Left lung (tissue), 10 donors: ENCODE measurements around the gene ITGAX. TPM values are rescaled to one million over a fixed set of nuclear protein-coding genes. Genes with fewer than 3 reads are reported as not detected.

Experiments
- ATAC-seq: fragments of 200-7000 bp; cut with Tn5 transposase; one replicate; pipeline ENCODE4 v1.9.1; 2020; ENCODE audit warnings: moderate library complexity
- DNase-seq, 4 donors: peaks; one replicate each; pipeline ENCODE4 v3.0.0-alpha.2; 2013 to 2020
- H3K27ac ChIP-seq, 2 donors: fragments of 200-600 bp; sonication (generic) in 1 of 2; one replicate each; pipeline versions ENCODE4 v1.5.0 to v1.8.0; 2020 to 2021
- H3K27me3 ChIP-seq, 2 donors: fragments of 200-600 bp; sonication (generic) in 1 of 2; one replicate each; pipeline versions ENCODE4 v1.5.0 to v1.8.0; 2020 to 2021
- H3K36me3 ChIP-seq, 2 donors: fragments of 200-600 bp; sonication (generic) in 1 of 2; one replicate each; pipeline versions ENCODE4 v1.5.0 to v1.8.0; 2020 to 2021
- H3K4me1 ChIP-seq, 2 donors: fragments of 200-600 bp; one replicate each; pipeline ENCODE4 v1.8.0; 2021
- H3K4me3 ChIP-seq, 2 donors: fragments of 200-600 bp; sonication (generic) in 1 of 2; one replicate each; pipeline versions ENCODE4 v1.5.0 to v1.8.0; 2020 to 2021; ENCODE audit warnings: mild to moderate bottlenecking in 1 of 2
- H3K9me3 ChIP-seq, 2 donors: fragments of 200-600 bp; sonication (generic) in 1 of 2; one replicate each; pipeline versions ENCODE4 v1.5.0 to v1.8.0; 2020 to 2021
- CTCF ChIP-seq, 2 donors: fragments of 200-600 bp; sonication (generic) in 1 of 2; IDR thresholded peaks; one replicate each; pipeline versions ENCODE4 v1.5.0 to v1.8.0; 2021; ENCODE audit warnings: antibody characterized with exemption in 2 of 2
- intact Hi-C, 2 donors: fragments of 100-400 bp; cut with DNase I; formaldehyde crosslinking; loops; one replicate each; pipeline versions ENCODE4 v1.11.2 to v1.14.2; 2022
- polyA plus RNA-seq, 6 donors: library from polyadenylated mRNA; unstranded; fragments of 120-200 nt; gene quantifications; one replicate each; pipeline ENCODE4 v1.2.1, GENCODE V29; 2013; ENCODE audit not compliant: insufficient read length in 6 of 6
- total RNA-seq, 2 donors: library from RNA; stranded (reverse); fragmentation: NEBNext Ultra II Directional; extraction: Animal tissue kit (Norgen Biotek cat#: 25700); gene quantifications; one replicate each; pipeline ENCODE4 v1.2.1, GENCODE V29; 2021
- donor health status: DM: no; HTN: yes; CAD: no.
- donor health status: DM: no; HTN: no; CAD: no.

The ITGAX gene
- total and polyA plus RNA-seq, 8 donors: 0.94 to 134 (median 1.8) TPM

GRCh38 chr16:31395647-31396046 lies 40.7 kb downstream of the ITGAX start:
- peaks cover 0 to 17% of the 10 kb centered on the region in 2 donors for H3K4me1 ChIP-seq
- no peaks in the 10 kb centered on the region for H3K36me3 ChIP-seq
- peak in 2 of 4 donors; percentile 3 to 73 for DNase-seq
- TF ChIP-seq CTCF (IDR thresholded peaks at IDR 0.05): no peak
- no peak overlapping the region for H3K4me3 ChIP-seq
- peak; percentile 50 for ATAC-seq
- H3K27ac ChIP-seq: no peak overlapping the region
- H3K27me3 ChIP-seq: peaks cover 0 to 20% of the 10 kb centered on the region in 2 donors
- peaks cover 0 to 3% of the 10 kb centered on the region in 2 donors for H3K9me3 ChIP-seq
- intact Hi-C loops: no loop called here

- intact Hi-C loops: no loop called here
These were observed 42.2 kb downstream of the ITGAX start for GRCh38 chr16:31397096-31397660.

GRCh38 chr16:31397701-31398100 lies 42.7 kb downstream of the ITGAX start:
- Histone ChIP-seq H3K27ac (no peak overlapping the region), H3K9me3 (peaks cover 0 to 3% of the 10 kb centered on the region in 2 donors), H3K36me3 (no peaks in the 10 kb centered on the region), H3K27me3 (peaks cover 0 to 20% of the 10 kb centered on the region in 2 donors), H3K4me3 (no peak overlapping the region), H3K4me1 (peaks cover 0 to 19% of the 10 kb centered on the region in 2 donors)
- DNase-seq: no peak
- intact Hi-C loops: no loop called here
- ATAC-seq: no peak
- TF ChIP-seq CTCF (IDR thresholded peaks at IDR 0.05): no peak

More at GRCh38 chr16:31397096-31397660, 42.2 kb downstream of the ITGAX start:
- no peak overlapping the region for H3K4me3 ChIP-seq
- no peak for DNase-seq
- H3K4me1 ChIP-seq: peaks cover 0 to 19% of the 10 kb centered on the region in 2 donors
- H3K27ac ChIP-seq: no peak overlapping the region
- peaks cover 0 to 20% of the 10 kb centered on the region in 2 donors for H3K27me3 ChIP-seq
- no peak for TF ChIP-seq CTCF (IDR thresholded peaks at IDR 0.05)
- H3K9me3 ChIP-seq: peaks cover 0 to 3% of the 10 kb centered on the region in 2 donors
- ATAC-seq: no peak
- H3K36me3 ChIP-seq: no peaks in the 10 kb centered on the region

- Histone ChIP-seq H3K27me3 (peaks cover 0 to 7% of the 10 kb centered on the region in 2 donors), H3K27ac (peak overlapping the region in 1 of 2 donors; percentile 48), H3K9me3 (peaks cover 0 to 3% of the 10 kb centered on the region in 2 donors), H3K4me3 (no peak overlapping the region), H3K4me1 (peaks cover 0 to 19% of the 10 kb centered on the region in 2 donors), H3K36me3 (no peaks in the 10 kb centered on the region)
- TF ChIP-seq CTCF (IDR thresholded peaks at IDR 0.05): no peak
- no peak for ATAC-seq
- no peak for DNase-seq
- intact Hi-C loops: no loop called here
These were observed 45.2 kb downstream of the ITGAX start for GRCh38 chr16:31400191-31400590.

GRCh38 chr16:31401436-31401835 lies 46.5 kb downstream of the ITGAX start:
- H3K4me1 ChIP-seq: peaks cover 0 to 19% of the 10 kb centered on the region in 2 donors
- peaks cover 0 to 3% of the 10 kb centered on the region in 2 donors for H3K9me3 ChIP-seq
- no peak overlapping the region for H3K27ac ChIP-seq
- no peak for DNase-seq
- no peak for ATAC-seq
- no peak overlapping the region for H3K4me3 ChIP-seq
- intact Hi-C loops: no loop called here
- H3K27me3 ChIP-seq: peaks cover 0 to 7% of the 10 kb centered on the region in 2 donors
- TF ChIP-seq CTCF (IDR thresholded peaks at IDR 0.05): no peak
- no peaks in the 10 kb centered on the region for H3K36me3 ChIP-seq
